Measurements from ENCODE around the gene MICU1. TPM values are rescaled to one million over a fixed set of nuclear protein-coding genes. Genes with fewer than 3 reads are reported as not detected.

The MICU1 gene
- total RNA-seq, 1 experiment from 2014 or later: 36.0 TPM

- no peak for TF ChIP-seq OVOL2 (CRISPR knock-in tag; IDR thresholded peaks at IDR 0.05; ENCODE audit: borderline replicate concordance)
- TF ChIP-seq SMAD3 (CRISPR knock-in tag; IDR thresholded peaks at IDR 0.05; ENCODE audit: borderline replicate concordance): no peak
- no peak for TF ChIP-seq NR1H2 (CRISPR knock-in tag; IDR thresholded peaks at IDR 0.05)
- TF ChIP-seq GABPB1 (CRISPR knock-in tag; IDR thresholded peaks at IDR 0.05): no peak
- TF ChIP-seq, protein P1, sequence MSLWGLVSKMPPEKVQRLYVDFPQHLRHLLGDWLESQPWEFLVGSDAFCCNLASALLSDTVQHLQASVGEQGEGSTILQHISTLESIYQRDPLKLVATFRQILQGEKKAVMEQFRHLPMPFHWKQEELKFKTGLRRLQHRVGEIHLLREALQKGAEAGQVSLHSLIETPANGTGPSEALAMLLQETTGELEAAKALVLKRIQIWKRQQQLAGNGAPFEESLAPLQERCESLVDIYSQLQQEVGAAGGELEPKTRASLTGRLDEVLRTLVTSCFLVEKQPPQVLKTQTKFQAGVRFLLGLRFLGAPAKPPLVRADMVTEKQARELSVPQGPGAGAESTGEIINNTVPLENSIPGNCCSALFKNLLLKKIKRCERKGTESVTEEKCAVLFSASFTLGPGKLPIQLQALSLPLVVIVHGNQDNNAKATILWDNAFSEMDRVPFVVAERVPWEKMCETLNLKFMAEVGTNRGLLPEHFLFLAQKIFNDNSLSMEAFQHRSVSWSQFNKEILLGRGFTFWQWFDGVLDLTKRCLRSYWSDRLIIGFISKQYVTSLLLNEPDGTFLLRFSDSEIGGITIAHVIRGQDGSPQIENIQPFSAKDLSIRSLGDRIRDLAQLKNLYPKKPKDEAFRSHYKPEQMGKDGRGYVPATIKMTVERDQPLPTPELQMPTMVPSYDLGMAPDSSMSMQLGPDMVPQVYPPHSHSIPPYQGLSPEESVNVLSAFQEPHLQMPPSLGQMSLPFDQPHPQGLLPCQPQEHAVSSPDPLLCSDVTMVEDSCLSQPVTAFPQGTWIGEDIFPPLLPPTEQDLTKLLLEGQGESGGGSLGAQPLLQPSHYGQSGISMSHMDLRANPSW (CRISPR knock-in tag; conservative IDR thresholded peaks at IDR 0.05; ENCODE audit: low read depth): no peak
- no peak for TF ChIP-seq JAZF1 (CRISPR knock-in tag; IDR thresholded peaks at IDR 0.05)
- TF ChIP-seq, protein P2, sequence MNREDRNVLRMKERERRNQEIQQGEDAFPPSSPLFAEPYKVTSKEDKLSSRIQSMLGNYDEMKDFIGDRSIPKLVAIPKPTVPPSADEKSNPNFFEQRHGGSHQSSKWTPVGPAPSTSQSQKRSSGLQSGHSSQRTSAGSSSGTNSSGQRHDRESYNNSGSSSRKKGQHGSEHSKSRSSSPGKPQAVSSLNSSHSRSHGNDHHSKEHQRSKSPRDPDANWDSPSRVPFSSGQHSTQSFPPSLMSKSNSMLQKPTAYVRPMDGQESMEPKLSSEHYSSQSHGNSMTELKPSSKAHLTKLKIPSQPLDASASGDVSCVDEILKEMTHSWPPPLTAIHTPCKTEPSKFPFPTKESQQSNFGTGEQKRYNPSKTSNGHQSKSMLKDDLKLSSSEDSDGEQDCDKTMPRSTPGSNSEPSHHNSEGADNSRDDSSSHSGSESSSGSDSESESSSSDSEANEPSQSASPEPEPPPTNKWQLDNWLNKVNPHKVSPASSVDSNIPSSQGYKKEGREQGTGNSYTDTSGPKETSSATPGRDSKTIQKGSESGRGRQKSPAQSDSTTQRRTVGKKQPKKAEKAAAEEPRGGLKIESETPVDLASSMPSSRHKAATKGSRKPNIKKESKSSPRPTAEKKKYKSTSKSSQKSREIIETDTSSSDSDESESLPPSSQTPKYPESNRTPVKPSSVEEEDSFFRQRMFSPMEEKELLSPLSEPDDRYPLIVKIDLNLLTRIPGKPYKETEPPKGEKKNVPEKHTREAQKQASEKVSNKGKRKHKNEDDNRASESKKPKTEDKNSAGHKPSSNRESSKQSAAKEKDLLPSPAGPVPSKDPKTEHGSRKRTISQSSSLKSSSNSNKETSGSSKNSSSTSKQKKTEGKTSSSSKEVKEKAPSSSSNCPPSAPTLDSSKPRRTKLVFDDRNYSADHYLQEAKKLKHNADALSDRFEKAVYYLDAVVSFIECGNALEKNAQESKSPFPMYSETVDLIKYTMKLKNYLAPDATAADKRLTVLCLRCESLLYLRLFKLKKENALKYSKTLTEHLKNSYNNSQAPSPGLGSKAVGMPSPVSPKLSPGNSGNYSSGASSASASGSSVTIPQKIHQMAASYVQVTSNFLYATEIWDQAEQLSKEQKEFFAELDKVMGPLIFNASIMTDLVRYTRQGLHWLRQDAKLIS (CRISPR knock-in tag; IDR thresholded peaks at IDR 0.05; ENCODE audit: borderline replicate concordance): no peak
- no peaks in the 10 kb centered on the region for H3K4me1 Mint-ChIP-seq
Measured at GRCh38 chr10:72477463-72477862, 148.4 kb downstream of the MICU1 start.

DNA sequence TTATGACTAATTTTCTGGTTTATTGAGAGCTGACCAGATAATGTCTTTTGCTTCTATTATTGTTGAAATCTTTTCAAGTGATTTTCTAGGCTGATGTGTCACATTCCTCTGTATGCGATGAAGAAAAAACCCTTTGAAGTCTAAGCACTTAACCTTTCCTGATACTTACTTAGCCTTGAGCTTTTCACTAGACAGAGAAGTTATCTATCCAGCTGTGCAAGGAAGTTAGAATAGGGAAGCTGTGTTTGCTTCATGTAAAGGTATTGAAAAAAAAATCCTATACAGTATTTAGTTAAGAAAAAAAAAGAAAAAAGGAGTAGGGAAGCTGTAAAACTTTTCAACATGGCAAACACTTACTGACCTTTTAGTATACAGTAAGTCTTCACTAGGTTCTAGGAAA is 153.6 kb downstream of the MICU1 start:
- TF ChIP-seq, protein P3, sequence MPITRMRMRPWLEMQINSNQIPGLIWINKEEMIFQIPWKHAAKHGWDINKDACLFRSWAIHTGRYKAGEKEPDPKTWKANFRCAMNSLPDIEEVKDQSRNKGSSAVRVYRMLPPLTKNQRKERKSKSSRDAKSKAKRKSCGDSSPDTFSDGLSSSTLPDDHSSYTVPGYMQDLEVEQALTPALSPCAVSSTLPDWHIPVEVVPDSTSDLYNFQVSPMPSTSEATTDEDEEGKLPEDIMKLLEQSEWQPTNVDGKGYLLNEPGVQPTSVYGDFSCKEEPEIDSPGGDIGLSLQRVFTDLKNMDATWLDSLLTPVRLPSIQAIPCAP (CRISPR knock-in tag; IDR thresholded peaks at IDR 0.05): no peak
- TF ChIP-seq E2F4 (CRISPR knock-in tag; IDR thresholded peaks at IDR 0.05; ENCODE audit: borderline replicate concordance, low read depth): no peak
- no peak for TF ChIP-seq RELA (CRISPR knock-in tag; IDR thresholded peaks at IDR 0.05; ENCODE audit: borderline replicate concordance)
- TF ChIP-seq, protein P4, sequence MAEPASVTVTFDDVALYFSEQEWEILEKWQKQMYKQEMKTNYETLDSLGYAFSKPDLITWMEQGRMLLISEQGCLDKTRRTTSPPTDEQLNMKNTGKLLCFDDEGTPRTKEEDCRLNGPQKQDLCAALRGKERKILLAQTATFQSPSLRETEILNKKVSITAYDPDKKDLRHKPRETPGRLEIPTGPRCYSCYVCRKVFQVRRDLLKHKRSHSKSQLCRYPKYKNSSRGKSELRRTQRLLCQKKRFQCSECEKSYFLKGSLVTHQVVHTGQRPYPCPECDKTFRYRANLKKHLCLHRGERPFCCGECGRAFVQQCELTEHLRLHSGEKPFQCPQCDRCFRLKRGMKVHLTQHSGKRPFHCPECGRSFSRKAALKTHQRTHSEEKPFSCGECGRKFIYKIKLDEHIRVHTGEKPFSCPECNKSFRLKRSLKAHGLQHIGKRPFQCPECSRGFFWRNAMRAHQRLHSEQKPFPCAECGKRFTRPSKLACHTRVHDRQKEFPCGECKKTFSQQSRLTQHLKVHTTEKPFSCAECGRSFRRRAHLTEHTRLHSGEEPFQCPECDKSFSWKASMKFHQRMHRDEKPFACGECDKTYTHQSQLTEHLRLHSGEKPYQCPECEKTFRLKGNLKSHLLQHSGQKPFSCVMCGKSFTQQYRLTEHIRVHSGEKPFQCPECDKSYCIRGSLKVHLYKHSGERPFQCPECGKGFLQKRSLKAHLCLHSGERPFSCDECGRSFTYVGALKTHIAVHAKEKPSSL (CRISPR knock-in tag; conservative IDR thresholded peaks at IDR 0.05): no peak
- ATAC-seq (no peak), DNase-seq (ENCODE audit: low spot score) (no peak)
- Mint-ChIP-seq H3K27ac (no peak overlapping the region), H3K36me3 (peaks cover 23% of the 10 kb centered on the region), H3K4me1 (no peaks in the 10 kb centered on the region), H3K4me3 (no peak overlapping the region), H3K9me3 (peaks cover 6% of the 10 kb centered on the region; the same call in 1 of the 2 replicates), H3K27me3 (ENCODE audit: low read depth) (no peaks in the 10 kb centered on the region)
- ChIA-PET CTCF (no interaction called here), POLR2A (interaction anchor here (1.1 kb wide), 1 partner anchor 10 kb away, joined by 3 read pairs; no protein-coding TSS in a partner anchor)

More at GRCh38 chr10:72477463-72477862, 148.4 kb downstream of the MICU1 start:
- ChIA-PET POLR2A (no interaction called here), CTCF (no interaction called here)
- H3K27ac Mint-ChIP-seq: no peak overlapping the region
- H3K9me3 Mint-ChIP-seq: no peaks in the 10 kb centered on the region
- DNase-seq (ENCODE audit: low spot score): no peak
- no peak for ATAC-seq
- no peaks in the 10 kb centered on the region for H3K27me3 Mint-ChIP-seq (ENCODE audit: low read depth)
- peaks cover 12% of the 10 kb centered on the region for H3K36me3 Mint-ChIP-seq
- no peak overlapping the region for H3K4me3 Mint-ChIP-seq
